Measurements from ENCODE around the gene DNAL1.

- TF ChIP-seq POLR2A (IDR thresholded peaks at IDR 0.05; ENCODE audit: low read depth, low read length) (no peak), SPI1 (IDR thresholded peaks at IDR 0.05; ENCODE audit: low read depth, low read length) (no peak)
These were observed 31.8 kb upstream of the DNAL1 start for GRCh38 chr14:73613046-73613383.

Measured in GM12891 (cell line).